Skeletal muscle satellite cell (primary cell): ENCODE results near the gene PNPLA3.
"Not testable (repeated sequence)": the region's sequence is repeated elsewhere in the genome, so short reads cannot be mapped to it uniquely, and the experiment has no call there.

Experiments used
- H3K27me3 ChIP-seq: 2 replicates; pipeline ENCODE4 v1.7.0; 2013; ENCODE audit warnings: low read length; ENCODE audit not compliant: control insufficient read depth, insufficient read depth
- H3K36me3 ChIP-seq: 2 replicates; pipeline ENCODE4 v1.7.0; 2013; ENCODE audit warnings: mild to moderate bottlenecking, control low read depth, low read length; ENCODE audit not compliant: insufficient read depth
- H3K4me1 ChIP-seq: 2 replicates; pipeline ENCODE4 v1.7.0; 2013; ENCODE audit warnings: low read length; ENCODE audit not compliant: control insufficient read depth, insufficient read depth
- H3K4me2 ChIP-seq: 2 replicates; pipeline ENCODE4 v1.7.0; 2013; ENCODE audit warnings: mild to moderate bottlenecking, low read length
- H3K4me3 ChIP-seq: 2 replicates; pipeline ENCODE4 v1.7.0; 2013; ENCODE audit warnings: low read length
- H3K9ac ChIP-seq: 2 replicates; pipeline ENCODE4 v1.7.0; 2013; ENCODE audit warnings: mild to moderate bottlenecking, low read depth, low read length, moderate library complexity
- H3K9me3 ChIP-seq: replicated peaks from 2 replicates; pipeline ENCODE4 v1.7.0; 2013; ENCODE audit warnings: mild to moderate bottlenecking, control low read depth, low read length

The PNPLA3 gene

DNA sequence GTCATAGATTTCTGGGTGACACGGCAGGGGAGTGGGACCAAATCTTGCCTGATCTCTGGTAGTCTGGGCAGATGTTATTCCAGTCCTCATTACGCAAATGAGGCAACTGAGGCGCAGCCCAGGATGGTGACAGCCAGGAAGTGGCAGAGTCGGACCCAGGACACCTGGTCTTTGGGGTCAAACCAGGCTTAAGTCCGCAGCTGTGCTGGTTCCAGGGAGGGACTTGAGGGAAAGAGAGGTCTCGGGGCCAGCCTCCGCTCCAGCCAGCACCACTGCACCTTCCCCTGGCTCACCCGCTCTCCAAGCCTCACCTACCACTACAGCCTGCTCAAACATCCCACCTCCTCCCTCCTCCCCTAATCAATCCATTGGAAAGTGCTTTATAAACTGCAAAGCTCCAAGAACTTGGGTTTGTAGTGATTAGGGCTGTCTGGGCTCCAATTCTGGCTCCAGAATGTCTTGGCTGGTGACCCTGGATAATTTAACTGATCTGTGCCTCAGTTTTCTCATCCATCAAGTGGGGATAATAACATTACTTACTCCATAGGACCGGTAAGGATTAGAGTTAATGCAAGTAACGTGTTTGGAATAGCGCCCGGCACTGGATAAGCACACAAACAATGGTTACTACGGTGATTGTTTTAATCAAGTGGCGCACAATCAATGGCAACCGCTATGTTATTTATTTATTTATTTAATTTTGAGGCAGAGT lies 31.3 kb upstream of the PNPLA3 start:
- peaks cover 15% of the 10 kb centered on the region for H3K4me1 ChIP-seq
- H3K9me3 ChIP-seq = no peaks in the 10 kb centered on the region
- H3K36me3 ChIP-seq = no peaks in the 10 kb centered on the region
- H3K27me3 ChIP-seq = peaks cover 63% of the 10 kb centered on the region
- H3K4me3 ChIP-seq = no peak overlapping the region
- H3K9ac ChIP-seq = no peak overlapping the region
- H3K4me2 ChIP-seq = no peak overlapping the region

DNA sequence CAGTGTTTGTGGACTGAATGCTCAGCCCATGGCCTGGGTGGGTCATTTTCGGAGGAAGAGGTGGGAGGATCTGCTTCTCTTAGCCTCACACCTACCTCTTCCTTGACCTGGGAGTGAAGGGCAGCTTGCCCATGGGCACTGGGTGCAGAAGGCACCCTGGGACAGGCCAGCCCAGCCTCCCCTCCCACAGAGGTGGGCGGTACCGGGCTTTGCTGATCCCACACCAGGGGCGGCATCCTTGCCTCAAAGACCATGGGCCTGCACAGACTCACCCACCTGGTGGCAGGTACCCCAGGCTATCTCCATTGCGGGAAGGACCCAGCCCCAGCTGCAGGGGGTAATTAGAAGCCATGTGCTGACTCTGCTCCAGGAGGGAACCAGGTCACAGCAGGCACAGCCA lies 30.3 kb upstream of the PNPLA3 start:
- H3K4me1 ChIP-seq = peaks cover 25% of the 10 kb centered on the region
- peaks cover 56% of the 10 kb centered on the region for H3K27me3 ChIP-seq
- H3K9me3 ChIP-seq = no peaks in the 10 kb centered on the region
- no peak overlapping the region for H3K9ac ChIP-seq
- no peaks in the 10 kb centered on the region for H3K36me3 ChIP-seq
- H3K4me3 ChIP-seq = no peak overlapping the region
- no peak overlapping the region for H3K4me2 ChIP-seq

DNA sequence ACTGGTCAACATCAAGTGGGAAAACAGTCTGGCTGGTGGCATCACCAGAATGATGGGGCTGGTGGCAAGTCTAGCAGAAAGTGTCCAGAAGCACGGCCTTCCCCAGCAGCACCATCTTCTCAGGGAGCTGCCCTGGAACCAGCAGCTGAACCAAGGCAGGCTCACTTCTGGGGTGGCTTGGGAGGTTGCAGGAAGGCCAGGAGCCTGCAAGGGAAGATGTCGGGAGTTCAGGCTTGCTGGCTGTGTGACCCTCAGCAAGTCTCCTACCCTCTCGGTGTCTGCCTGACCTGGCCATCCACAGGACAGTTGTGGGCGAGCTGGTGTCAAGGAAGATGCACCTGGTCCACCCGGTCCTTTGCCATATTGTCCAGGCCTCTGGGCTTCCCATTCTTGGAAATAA lies 29.5 kb upstream of the PNPLA3 start:
- peaks cover 53% of the 10 kb centered on the region for H3K27me3 ChIP-seq
- H3K4me1 ChIP-seq = peaks cover 29% of the 10 kb centered on the region
- no peak overlapping the region for H3K4me3 ChIP-seq
- no peaks in the 10 kb centered on the region for H3K36me3 ChIP-seq
- no peaks in the 10 kb centered on the region for H3K9me3 ChIP-seq
- no peak overlapping the region for H3K4me2 ChIP-seq
- no peak overlapping the region for H3K9ac ChIP-seq

GRCh38 chr22:43895986-43896645 lies 27.5 kb upstream of the PNPLA3 start:
- H3K27me3 ChIP-seq = peaks cover 36% of the 10 kb centered on the region
- H3K9me3 ChIP-seq = no peaks in the 10 kb centered on the region
- H3K36me3 ChIP-seq = no peaks in the 10 kb centered on the region
- no peak overlapping the region for H3K4me3 ChIP-seq
- H3K4me2 ChIP-seq = no peak overlapping the region
- no peak overlapping the region for H3K9ac ChIP-seq
- H3K4me1 ChIP-seq = peaks cover 24% of the 10 kb centered on the region

- H3K36me3 ChIP-seq = no peaks in the 10 kb centered on the region
- H3K4me3 ChIP-seq = no peak overlapping the region
- H3K4me2 ChIP-seq = peak overlapping the region; percentile 18
- H3K9ac ChIP-seq = no peak overlapping the region
- peaks cover 19% of the 10 kb centered on the region for H3K27me3 ChIP-seq
- H3K4me1 ChIP-seq = peaks cover 28% of the 10 kb centered on the region
- H3K9me3 ChIP-seq = no peaks in the 10 kb centered on the region
These were observed 25.8 kb upstream of the PNPLA3 start for GRCh38 chr22:43897751-43898261.

DNA sequence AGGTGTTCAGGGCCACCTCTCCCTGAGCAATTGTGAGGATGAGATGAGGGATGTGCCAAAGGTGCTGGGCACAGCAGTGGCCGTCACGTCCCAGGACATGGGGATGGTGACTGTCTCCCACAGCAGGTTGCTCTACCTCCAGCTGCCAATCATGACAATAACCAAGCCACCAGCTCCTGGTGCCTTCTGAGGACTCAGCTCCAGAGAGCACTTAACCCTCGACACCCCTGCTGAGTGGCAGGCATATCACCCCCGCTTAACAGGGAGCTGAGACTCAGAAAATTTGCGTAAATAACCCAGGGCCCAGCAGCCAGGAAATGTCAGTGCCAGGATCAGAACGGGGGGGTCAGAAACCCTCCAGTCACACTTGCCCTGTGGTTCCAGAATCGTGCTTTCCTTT lies 23.4 kb upstream of the PNPLA3 start:
- H3K9me3 ChIP-seq = no peaks in the 10 kb centered on the region
- H3K4me3 ChIP-seq = no peak overlapping the region
- H3K27me3 ChIP-seq = peaks cover under 1% of the 10 kb centered on the region
- H3K9ac ChIP-seq = no peak overlapping the region
- no peaks in the 10 kb centered on the region for H3K36me3 ChIP-seq
- H3K4me1 ChIP-seq = peaks cover 33% of the 10 kb centered on the region
- H3K4me2 ChIP-seq = no peak overlapping the region

DNA sequence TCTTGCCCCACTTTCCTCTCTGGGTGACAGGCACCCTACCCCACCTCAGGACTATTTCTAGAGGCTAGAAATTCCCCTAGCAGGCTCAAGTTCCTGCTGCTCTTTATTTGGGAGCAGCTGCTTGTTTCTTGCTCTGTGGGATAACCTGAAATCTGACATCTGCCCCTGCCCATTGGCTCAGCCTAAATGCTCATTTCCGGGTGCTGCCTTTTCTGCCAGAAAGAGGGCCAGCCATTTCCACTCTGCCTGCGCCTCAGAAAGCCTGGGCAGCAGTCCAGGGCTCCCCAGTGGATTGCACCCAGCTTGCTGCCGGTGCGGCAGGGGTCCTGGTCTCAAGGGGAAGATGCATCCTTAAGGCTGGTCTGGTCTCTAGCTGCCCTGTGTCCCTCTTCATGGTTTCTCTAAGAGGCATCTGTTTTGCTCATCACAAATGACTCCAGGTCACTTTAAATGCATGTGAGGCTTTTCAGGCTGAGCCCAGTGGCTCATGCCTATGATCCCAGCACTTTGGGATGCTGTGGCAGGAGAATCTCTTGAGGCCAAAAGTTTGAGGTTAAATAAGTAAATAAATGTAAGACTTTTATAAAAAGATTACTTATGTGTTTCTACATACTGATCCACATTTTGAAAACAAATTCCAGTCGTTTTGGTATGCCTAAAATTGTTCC lies 21.5 kb upstream of the PNPLA3 start:
- Histone ChIP-seq H3K9ac (peak overlapping the region; percentile 54), H3K4me2 (peak overlapping the region; percentile 54), H3K27me3 (peaks cover 5% of the 10 kb centered on the region), H3K4me3 (peak overlapping the region; percentile 47), H3K36me3 (no peaks in the 10 kb centered on the region), H3K9me3 (no peaks in the 10 kb centered on the region), H3K4me1 (peaks cover 33% of the 10 kb centered on the region)

DNA sequence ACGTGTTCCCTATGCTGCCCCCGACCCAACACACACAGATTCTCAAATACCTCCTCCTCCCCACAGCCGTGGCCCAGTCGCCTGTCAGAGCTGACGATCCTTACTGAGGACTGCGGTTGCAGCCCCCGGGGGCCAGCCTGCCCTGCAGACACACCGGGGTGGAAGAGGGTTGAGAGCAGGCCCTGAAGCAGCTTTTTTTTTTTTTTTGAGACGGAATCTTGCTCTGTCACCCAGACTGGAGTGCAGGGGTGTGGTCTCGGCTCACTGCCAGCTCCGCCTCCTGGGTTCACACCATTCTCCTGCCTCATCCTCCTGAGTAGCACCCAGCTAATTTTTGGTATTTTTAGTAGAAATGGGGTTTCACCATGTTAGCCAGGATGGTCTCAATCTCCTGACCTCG lies 20.6 kb upstream of the PNPLA3 start:
- H3K9ac ChIP-seq, H3K4me2 ChIP-seq, H3K36me3 ChIP-seq, H3K27me3 ChIP-seq, H3K4me3 ChIP-seq, H3K9me3 ChIP-seq: not testable (repeated sequence)
- peaks cover 25% of the 10 kb centered on the region for H3K4me1 ChIP-seq

GRCh38 chr22:43904412-43904811 lies 19.2 kb upstream of the PNPLA3 start:
- H3K9ac ChIP-seq, H3K9me3 ChIP-seq, H3K36me3 ChIP-seq, H3K4me2 ChIP-seq, H3K4me3 ChIP-seq, H3K27me3 ChIP-seq: not testable (repeated sequence)
- H3K4me1 ChIP-seq = peaks cover 19% of the 10 kb centered on the region

DNA sequence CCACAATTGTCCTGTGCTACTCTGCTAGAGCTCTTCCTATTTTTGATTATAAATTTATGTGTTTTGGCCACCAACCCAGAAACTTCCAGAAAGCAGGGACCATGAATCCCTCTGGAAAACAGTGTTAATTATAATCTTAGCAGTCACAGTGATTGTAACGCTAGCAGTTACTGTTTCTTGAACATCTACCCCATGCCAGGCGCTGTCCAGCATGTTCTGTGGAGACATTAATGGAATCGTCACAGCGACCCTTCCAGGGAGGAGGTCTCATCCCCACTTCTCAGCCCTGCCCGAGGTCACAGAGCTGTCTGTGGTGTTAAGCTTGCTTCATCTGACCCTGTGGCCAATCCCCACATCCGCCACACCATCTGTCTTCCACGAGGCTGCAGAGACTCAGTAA lies 17.9 kb upstream of the PNPLA3 start:
- no peaks in the 10 kb centered on the region for H3K36me3 ChIP-seq
- H3K4me1 ChIP-seq = peaks cover 19% of the 10 kb centered on the region
- no peak overlapping the region for H3K9ac ChIP-seq
- no peaks in the 10 kb centered on the region for H3K9me3 ChIP-seq
- H3K4me2 ChIP-seq = no peak overlapping the region
- peaks cover 14% of the 10 kb centered on the region for H3K27me3 ChIP-seq
- H3K4me3 ChIP-seq = no peak overlapping the region

DNA sequence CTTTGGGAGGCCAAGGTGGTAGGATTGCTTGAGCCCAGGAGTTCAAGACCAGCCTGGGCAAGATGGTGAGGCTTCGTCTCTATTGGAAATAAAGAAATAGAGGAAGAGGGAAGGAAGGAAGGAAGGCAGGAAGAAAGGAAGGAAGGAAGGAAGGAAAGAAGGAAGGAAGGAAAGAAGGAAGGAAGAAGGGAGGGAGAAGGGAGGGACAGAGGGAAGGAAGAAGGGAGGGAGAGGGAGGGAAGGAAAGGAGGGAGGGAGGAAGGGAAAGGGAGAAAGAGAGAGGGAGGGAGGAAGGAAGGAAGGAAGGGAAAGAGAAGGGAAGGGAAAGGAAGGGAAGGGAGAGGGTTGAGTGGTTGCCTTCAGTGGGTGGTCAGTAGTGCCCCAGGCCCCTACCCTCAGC lies 13.9 kb upstream of the PNPLA3 start:
- H3K27me3 ChIP-seq = peaks cover 33% of the 10 kb centered on the region
- no peaks in the 10 kb centered on the region for H3K36me3 ChIP-seq
- no peak overlapping the region for H3K4me3 ChIP-seq
- no peak overlapping the region for H3K4me2 ChIP-seq
- no peaks in the 10 kb centered on the region for H3K4me1 ChIP-seq
- H3K9me3 ChIP-seq = no peaks in the 10 kb centered on the region
- H3K9ac ChIP-seq = no peak overlapping the region
